Measurements from ENCODE around the gene TTBK1.

TTBK1 gene

GRCh38 chr6:43268355-43268700 is 25.0 kb downstream of the TTBK1 start:
- no peaks in the 10 kb centered on the region for H3K36me3 Mint-ChIP-seq (ENCODE audit: low read depth)
- H3K9me3 Mint-ChIP-seq: no peaks in the 10 kb centered on the region
- no peak overlapping the region for H3K4me3 Mint-ChIP-seq
- H3K27me3 Mint-ChIP-seq (ENCODE audit: low read depth): peaks cover 67% of the 10 kb centered on the region
- peaks cover 5% of the 10 kb centered on the region for H3K4me1 Mint-ChIP-seq (ENCODE audit: low read depth)
- no peak overlapping the region for H3K27ac Mint-ChIP-seq

DNA sequence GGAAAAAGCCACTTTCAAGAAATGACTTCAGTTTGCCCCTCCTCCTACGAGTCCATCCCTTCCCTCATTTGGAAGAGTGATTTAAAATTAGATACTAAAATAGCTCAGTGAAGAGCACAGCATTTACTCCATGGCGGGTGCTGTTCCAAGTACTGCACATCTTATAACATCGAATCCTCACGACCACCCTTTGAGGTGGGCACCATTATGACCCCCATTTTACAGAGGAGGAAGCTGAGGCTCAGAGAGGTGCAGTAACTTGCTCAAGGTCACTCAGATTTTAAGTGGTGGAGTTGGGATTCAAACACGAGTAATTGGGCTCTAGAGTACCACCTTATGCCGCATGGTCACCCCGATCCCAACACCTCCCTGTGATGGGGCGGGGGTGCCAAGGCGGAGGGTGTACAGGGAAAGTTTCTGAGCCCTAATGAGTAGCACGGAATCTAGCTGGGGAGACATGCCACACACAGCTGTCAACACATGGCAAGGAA is 25.5 kb downstream of the TTBK1 start:
- H3K4me1 Mint-ChIP-seq (ENCODE audit: low read depth): peaks cover 7% of the 10 kb centered on the region

DNA sequence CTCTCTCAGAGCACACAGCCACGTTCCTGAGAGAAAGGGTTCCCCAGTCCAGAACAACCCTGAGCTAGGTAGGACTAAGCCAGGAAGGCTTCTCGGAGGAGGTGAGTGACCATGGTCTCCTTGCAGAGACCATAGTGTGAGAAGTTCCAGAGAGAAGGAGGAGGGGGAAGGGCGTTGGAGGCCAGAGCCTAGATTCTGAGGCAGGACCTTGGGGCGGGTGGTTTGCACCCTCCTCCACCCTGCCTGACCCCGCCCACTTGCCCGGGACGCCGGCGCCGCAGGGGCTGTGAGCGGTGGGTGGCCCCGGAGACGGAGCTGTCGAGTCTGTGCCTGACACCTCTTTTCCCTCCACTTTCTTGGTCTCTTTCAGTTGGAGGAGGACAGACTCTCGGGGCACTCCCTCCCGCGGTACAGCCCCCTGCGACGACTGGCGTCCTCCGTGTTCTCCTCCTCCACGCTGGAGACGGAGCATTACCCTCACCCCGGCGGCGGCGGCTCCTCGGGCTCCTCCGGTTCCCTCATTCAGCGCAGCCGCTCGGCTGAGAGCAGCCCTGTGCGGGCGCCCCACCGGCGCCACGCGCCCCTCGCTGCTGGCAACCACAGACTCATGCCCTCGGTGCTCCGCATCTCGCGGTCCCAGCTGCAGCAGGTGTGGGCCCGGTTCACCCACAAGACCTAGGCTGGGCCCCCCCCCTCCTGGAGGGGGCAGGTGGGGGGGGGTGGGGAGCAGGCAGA is 26.2 kb downstream of the TTBK1 start:
- Mint-ChIP-seq H3K4me3 (peak overlapping the region; percentile 44), H3K27ac (no peak overlapping the region), H3K9me3 (no peaks in the 10 kb centered on the region), H3K27me3 (ENCODE audit: low read depth) (peaks cover 72% of the 10 kb centered on the region), H3K36me3 (ENCODE audit: low read depth) (no peaks in the 10 kb centered on the region), H3K4me1 (ENCODE audit: low read depth) (peaks cover 8% of the 10 kb centered on the region)

More for the DNA sequence above, 25.5 kb downstream of the TTBK1 start:
- H3K4me3 Mint-ChIP-seq: peak overlapping the region; percentile 38
- no peaks in the 10 kb centered on the region for H3K9me3 Mint-ChIP-seq
- H3K36me3 Mint-ChIP-seq (ENCODE audit: low read depth): no peaks in the 10 kb centered on the region
- H3K27me3 Mint-ChIP-seq (ENCODE audit: low read depth): peaks cover 69% of the 10 kb centered on the region
- H3K27ac Mint-ChIP-seq: no peak overlapping the region

- H3K27me3 Mint-ChIP-seq (ENCODE audit: low read depth): peaks cover 80% of the 10 kb centered on the region
- H3K9me3 Mint-ChIP-seq: no peaks in the 10 kb centered on the region
- peaks cover 2% of the 10 kb centered on the region for H3K36me3 Mint-ChIP-seq (ENCODE audit: low read depth)
- no peak overlapping the region for H3K27ac Mint-ChIP-seq
- H3K4me1 Mint-ChIP-seq (ENCODE audit: low read depth): peaks cover 14% of the 10 kb centered on the region
- no peak overlapping the region for H3K4me3 Mint-ChIP-seq
Measured at GRCh38 chr6:43271103-43271815, 28.0 kb downstream of the TTBK1 start.

DNA sequence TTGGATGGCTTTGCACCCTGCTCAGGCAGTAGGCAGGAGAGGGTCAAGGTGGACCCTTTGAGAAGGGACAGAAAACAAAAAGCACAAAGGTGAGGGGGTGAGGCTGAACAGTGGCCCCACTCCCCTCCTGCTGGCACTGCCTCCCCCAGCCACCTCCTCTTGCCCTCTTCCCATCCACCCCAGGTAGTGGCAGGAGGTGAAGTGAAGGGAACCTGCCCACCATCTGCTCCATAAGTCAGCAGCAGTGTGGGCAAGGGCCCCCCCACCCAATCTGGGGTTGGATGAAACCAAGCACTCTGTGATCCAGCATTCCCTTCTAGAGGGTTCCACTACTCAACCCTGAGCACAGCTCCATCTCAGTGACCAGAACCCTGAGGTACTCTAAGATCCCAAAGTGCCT is 28.7 kb downstream of the TTBK1 start:
- H3K27ac Mint-ChIP-seq: no peak overlapping the region
- H3K36me3 Mint-ChIP-seq (ENCODE audit: low read depth): peaks cover 2% of the 10 kb centered on the region
- H3K4me1 Mint-ChIP-seq (ENCODE audit: low read depth): peaks cover 15% of the 10 kb centered on the region
- H3K27me3 Mint-ChIP-seq (ENCODE audit: low read depth): peaks cover 83% of the 10 kb centered on the region
- no peak overlapping the region for H3K4me3 Mint-ChIP-seq
- no peaks in the 10 kb centered on the region for H3K9me3 Mint-ChIP-seq

DNA sequence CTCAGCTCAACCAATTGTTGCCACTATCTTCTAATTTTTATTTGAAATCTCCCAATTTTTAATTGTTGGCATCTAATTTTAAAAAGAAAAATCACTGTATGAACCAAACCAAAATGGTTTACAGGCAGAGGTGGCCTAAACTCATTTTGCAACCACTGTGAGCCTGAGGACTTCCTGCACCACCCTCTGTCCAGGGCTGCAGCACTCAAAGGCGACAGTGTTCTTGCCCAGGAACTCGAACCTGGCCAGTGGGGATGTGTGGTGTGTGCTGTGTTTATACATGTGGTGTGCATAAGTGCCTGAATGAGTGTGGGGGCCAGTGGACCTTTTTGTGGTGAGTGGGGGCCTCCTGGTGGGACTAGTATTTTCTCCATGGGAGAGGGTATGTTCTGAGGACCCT is 30.4 kb downstream of the TTBK1 start:
- H3K36me3 Mint-ChIP-seq (ENCODE audit: low read depth): peaks cover 2% of the 10 kb centered on the region
- H3K27ac Mint-ChIP-seq: no peak overlapping the region
- peaks cover 20% of the 10 kb centered on the region for H3K4me1 Mint-ChIP-seq (ENCODE audit: low read depth)
- H3K4me3 Mint-ChIP-seq: no peak overlapping the region
- H3K27me3 Mint-ChIP-seq (ENCODE audit: low read depth): peaks cover 82% of the 10 kb centered on the region
- H3K9me3 Mint-ChIP-seq: no peaks in the 10 kb centered on the region

DNA sequence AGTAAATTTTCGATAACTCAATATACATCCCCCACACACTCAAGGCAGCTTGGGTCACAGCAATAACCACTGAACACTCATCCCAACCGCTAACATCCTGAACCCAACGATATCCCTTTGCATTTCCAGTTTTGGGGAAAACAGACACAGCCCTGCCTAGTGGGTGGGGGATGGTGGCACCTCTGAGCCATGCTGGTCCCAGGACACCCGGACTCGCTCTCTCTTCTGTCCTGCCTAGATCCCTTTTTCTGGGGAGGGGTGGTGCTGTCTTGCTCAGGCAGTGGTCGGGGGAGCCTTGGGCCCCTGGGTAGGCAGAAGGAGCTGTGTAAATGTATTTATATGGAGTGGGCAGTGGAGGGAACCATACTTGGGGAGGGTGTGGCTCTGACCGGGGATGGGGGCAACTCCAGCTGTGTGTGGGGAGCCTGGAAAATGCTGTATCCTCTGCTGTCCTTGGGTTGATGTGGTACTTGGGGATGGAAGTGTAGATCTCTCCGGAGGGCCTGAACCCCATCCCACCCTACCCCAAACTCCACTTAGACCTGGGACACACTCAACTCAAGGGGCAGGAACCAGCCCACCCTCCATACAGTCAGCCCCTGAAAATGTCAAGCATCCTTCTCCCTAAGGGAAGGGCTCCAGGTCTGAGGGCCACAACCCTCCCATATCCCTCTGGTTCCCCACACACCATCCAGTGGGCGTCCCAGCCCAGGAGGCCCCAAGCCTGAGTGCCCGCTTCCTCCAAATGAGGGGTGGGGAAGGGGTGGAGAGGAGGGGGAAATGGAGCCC is 31.0 kb downstream of the TTBK1 start:
- H3K9me3 Mint-ChIP-seq: no peaks in the 10 kb centered on the region
- no peak overlapping the region for H3K27ac Mint-ChIP-seq
- H3K4me1 Mint-ChIP-seq (ENCODE audit: low read depth): peaks cover 17% of the 10 kb centered on the region
- peak overlapping the region; percentile 57 for H3K4me3 Mint-ChIP-seq
- H3K36me3 Mint-ChIP-seq (ENCODE audit: low read depth): peaks cover 2% of the 10 kb centered on the region
- H3K27me3 Mint-ChIP-seq (ENCODE audit: low read depth): peaks cover 77% of the 10 kb centered on the region

- H3K9me3 Mint-ChIP-seq: no peaks in the 10 kb centered on the region
- H3K36me3 Mint-ChIP-seq (ENCODE audit: low read depth): peaks cover 2% of the 10 kb centered on the region
- H3K27ac Mint-ChIP-seq: no peak overlapping the region
- peak overlapping the region; percentile 57 for H3K4me3 Mint-ChIP-seq
- peaks cover 17% of the 10 kb centered on the region for H3K4me1 Mint-ChIP-seq (ENCODE audit: low read depth)
- H3K27me3 Mint-ChIP-seq (ENCODE audit: low read depth): peaks cover 80% of the 10 kb centered on the region
Measured at GRCh38 chr6:43274916-43275597, 31.8 kb downstream of the TTBK1 start.

GRCh38 chr6:43275801-43276576 is 32.7 kb downstream of the TTBK1 start:
- Mint-ChIP-seq H3K27me3 (ENCODE audit: low read depth) (peaks cover 78% of the 10 kb centered on the region), H3K36me3 (ENCODE audit: low read depth) (peaks cover 2% of the 10 kb centered on the region), H3K9me3 (no peaks in the 10 kb centered on the region), H3K4me3 (peak overlapping the region; percentile 83), H3K4me1 (ENCODE audit: low read depth) (peaks cover 16% of the 10 kb centered on the region), H3K27ac (peak overlapping the region; percentile 22)

DNA sequence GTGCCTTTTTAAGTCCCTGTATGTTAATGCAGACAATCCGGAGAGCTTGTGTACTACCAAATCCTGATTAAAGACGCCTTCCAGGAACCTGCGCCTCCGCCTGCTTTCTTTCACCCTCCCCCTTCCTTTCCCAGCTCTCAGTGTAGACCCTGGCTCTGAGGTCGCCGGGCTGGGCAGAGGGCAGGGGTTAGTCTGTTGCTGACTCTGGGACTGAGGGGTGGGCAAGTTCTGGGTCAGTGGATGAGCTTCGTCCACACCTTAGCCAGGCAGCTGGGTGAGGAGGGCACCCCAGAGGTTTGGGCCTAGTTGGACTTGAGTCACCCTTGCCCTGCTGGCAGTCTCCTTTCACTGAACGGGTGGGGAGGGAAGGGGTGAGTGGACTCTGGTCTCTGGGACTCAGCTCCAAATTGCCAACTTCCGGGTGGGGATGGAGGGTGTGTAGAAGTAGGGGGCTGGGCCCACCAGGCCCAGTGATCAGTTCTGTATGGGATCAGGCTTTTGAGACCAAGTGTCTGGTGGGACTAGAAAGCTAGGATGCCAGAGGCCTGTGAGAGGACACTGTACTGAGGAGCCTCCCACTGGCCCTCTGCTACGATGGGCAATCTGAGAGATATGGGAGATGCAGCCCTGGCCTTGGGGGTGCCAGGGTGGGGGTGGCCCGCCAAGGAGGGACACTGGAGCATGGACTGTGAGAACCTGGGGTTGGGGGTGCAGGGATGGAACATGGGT is 33.5 kb downstream of the TTBK1 start:
- Mint-ChIP-seq H3K4me1 (ENCODE audit: low read depth) (peaks cover 16% of the 10 kb centered on the region), H3K9me3 (no peaks in the 10 kb centered on the region), H3K27me3 (ENCODE audit: low read depth) (peaks cover 78% of the 10 kb centered on the region), H3K36me3 (ENCODE audit: low read depth) (peaks cover 2% of the 10 kb centered on the region), H3K27ac (no peak overlapping the region), H3K4me3 (peak overlapping the region; percentile 33)

GRCh38 chr6:43277306-43277642 is 34.0 kb downstream of the TTBK1 start:
- peaks cover 78% of the 10 kb centered on the region for H3K27me3 Mint-ChIP-seq (ENCODE audit: low read depth)

GRCh38 chr6:43277643-43278523 is 34.6 kb downstream of the TTBK1 start:
- Mint-ChIP-seq H3K9me3 (no peaks in the 10 kb centered on the region), H3K36me3 (ENCODE audit: low read depth) (peaks cover 2% of the 10 kb centered on the region), H3K27ac (no peak overlapping the region), H3K4me3 (no peak overlapping the region), H3K27me3 (ENCODE audit: low read depth) (peaks cover 77% of the 10 kb centered on the region), H3K4me1 (ENCODE audit: low read depth) (peaks cover 16% of the 10 kb centered on the region)

More at GRCh38 chr6:43277306-43277642, 34.0 kb downstream of the TTBK1 start:
- Mint-ChIP-seq H3K9me3 (no peaks in the 10 kb centered on the region), H3K4me3 (no peak overlapping the region), H3K4me1 (ENCODE audit: low read depth) (peaks cover 16% of the 10 kb centered on the region), H3K27ac (no peak overlapping the region), H3K36me3 (ENCODE audit: low read depth) (peaks cover 2% of the 10 kb centered on the region)
